ENCODE measurements around the gene PRDM4.

- no peak for TF ChIP-seq CTCF (IDR thresholded peaks at IDR 0.05; ENCODE audit: low read depth, low read length, missing input control)
- TF ChIP-seq EGR1 (IDR thresholded peaks at IDR 0.05; ENCODE audit: low read depth in 2 of 2), result peak in 1 of 2 donors; percentile 16
- peak; percentile 89 for TF ChIP-seq ATF3 (IDR thresholded peaks at IDR 0.05)
- peak; percentile 98 for TF ChIP-seq YY1 (IDR thresholded peaks at IDR 0.05)
- TF ChIP-seq RAD21 (IDR thresholded peaks at IDR 0.05), result no peak
Measured at GRCh38 chr12:107685360-107686248, 75.3 kb downstream of the PRDM4 start, which contains the start of gene PWP1.

Data from liver (tissue), 3 donors.